ENCODE measurements around the gene TNMD. TPM values are rescaled to one million over a fixed set of nuclear protein-coding genes. Genes with fewer than 3 reads are reported as not detected.

TNMD gene
- total RNA-seq, 1 experiment from 2014 or later: not detected

DNA sequence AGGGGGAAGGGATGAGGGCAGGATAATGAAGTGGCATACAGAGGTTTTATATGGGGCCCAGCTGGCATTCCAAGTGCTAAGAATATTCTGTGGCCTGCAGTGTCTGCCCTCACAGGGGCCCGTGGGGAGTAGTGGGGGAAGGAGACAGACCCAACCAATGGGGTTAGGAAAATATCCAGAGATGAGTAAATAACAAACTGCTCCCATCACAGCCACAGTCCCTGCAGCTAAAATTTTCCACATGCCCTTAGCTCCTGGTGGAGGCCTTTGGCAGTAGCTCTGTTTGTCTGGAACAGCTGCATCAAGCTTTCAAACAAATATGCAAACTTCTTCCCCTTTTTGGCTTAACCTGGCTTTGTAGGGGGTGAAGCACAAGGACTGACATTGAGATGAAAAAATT lies 62.4 kb downstream of the TNMD start:
- peaks cover 61% of the 10 kb centered on the region for H3K4me1 ChIP-seq
- ChIA-PET POLR2A (interaction anchor here (1.0 kb wide), 1 partner anchor 10 kb away, joined by 3 read pairs; the partner anchor contains the start of gene TSPAN6), CTCF (no interaction called here)
- Mint-ChIP-seq H3K9me3 (ENCODE audit: unreplicated experiment) (no peaks in the 10 kb centered on the region), H3K4me3 (ENCODE audit: unreplicated experiment) (no peak overlapping the region), H3K36me3 (ENCODE audit: insufficient read depth, unreplicated experiment) (peaks cover 6% of the 10 kb centered on the region), H3K27ac (ENCODE audit: unreplicated experiment) (no peak overlapping the region), H3K4me1 (ENCODE audit: low read depth, unreplicated experiment) (peaks cover 24% of the 10 kb centered on the region), H3K27me3 (ENCODE audit: insufficient read depth, unreplicated experiment) (no peaks in the 10 kb centered on the region)
- H3K27me3 ChIP-seq (replicated peaks; ENCODE audit: control insufficient read depth, insufficient read depth, low read length): no peaks in the 10 kb centered on the region
- intact Hi-C loops (cut with micrococcal nuclease; ENCODE audit: unreplicated experiment): no loop called here
- BruUV-seq (replicated peaks): no TSS peak
- H3K36me3 ChIP-seq (ENCODE audit: control insufficient read depth, insufficient read depth, low read length): no peaks in the 10 kb centered on the region
- DNase-seq: no peak
- no peak overlapping the region for H3K4me3 ChIP-seq (ENCODE audit: low read depth, low read length)
- no peaks in the 10 kb centered on the region for H3K9me3 ChIP-seq
- TF ChIP-seq, protein P1, sequence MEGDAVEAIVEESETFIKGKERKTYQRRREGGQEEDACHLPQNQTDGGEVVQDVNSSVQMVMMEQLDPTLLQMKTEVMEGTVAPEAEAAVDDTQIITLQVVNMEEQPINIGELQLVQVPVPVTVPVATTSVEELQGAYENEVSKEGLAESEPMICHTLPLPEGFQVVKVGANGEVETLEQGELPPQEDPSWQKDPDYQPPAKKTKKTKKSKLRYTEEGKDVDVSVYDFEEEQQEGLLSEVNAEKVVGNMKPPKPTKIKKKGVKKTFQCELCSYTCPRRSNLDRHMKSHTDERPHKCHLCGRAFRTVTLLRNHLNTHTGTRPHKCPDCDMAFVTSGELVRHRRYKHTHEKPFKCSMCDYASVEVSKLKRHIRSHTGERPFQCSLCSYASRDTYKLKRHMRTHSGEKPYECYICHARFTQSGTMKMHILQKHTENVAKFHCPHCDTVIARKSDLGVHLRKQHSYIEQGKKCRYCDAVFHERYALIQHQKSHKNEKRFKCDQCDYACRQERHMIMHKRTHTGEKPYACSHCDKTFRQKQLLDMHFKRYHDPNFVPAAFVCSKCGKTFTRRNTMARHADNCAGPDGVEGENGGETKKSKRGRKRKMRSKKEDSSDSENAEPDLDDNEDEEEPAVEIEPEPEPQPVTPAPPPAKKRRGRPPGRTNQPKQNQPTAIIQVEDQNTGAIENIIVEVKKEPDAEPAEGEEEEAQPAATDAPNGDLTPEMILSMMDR (IDR thresholded peaks at IDR 0.05; ENCODE audit: insufficient read depth in 1 of 2, low read depth in 1 of 2, low read length in 1 of 2, severe bottlenecking in 1 of 2, unreplicated experiment in 1 of 2): no peak

DNA sequence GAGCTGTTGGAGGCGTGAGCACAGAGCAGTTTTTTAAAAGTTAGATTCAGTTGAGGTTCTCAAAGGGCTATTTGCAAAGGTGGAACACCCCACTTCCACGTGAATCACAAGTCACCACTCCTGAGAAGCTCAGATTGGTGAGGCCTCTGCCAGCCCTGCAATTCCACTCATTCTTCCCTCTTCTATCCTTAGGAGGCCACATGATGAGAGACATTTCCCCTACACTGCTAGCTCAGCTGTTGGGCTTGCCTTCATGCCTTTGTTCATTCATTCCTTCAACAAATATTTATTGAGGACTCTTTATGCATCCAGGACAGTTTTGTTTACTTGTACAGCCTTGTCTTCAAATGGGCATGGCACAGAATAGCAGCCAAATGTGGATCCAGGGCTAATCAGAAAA lies 63.0 kb downstream of the TNMD start:
- CTCF ChIA-PET: no interaction called here
- POLR2A ChIA-PET: interaction anchor here (1.0 kb wide), 1 partner anchor 11 kb away, joined by 3 read pairs; the partner anchor contains the start of gene TSPAN6
- Histone ChIP-seq H3K4me1 (peaks cover 57% of the 10 kb centered on the region), H3K9me3 (no peaks in the 10 kb centered on the region), H3K4me3 (ENCODE audit: low read depth, low read length) (no peak overlapping the region), H3K36me3 (ENCODE audit: control insufficient read depth, insufficient read depth, low read length) (no peaks in the 10 kb centered on the region), H3K27me3 (replicated peaks; ENCODE audit: control insufficient read depth, insufficient read depth, low read length) (no peaks in the 10 kb centered on the region)
- no peaks in the 10 kb centered on the region for H3K27me3 Mint-ChIP-seq (ENCODE audit: insufficient read depth, unreplicated experiment)
- H3K27ac Mint-ChIP-seq (ENCODE audit: unreplicated experiment): peak overlapping the region; percentile 97
- H3K36me3 Mint-ChIP-seq (ENCODE audit: insufficient read depth, unreplicated experiment): peaks cover 6% of the 10 kb centered on the region
- H3K9me3 Mint-ChIP-seq (ENCODE audit: unreplicated experiment): no peaks in the 10 kb centered on the region
- BruUV-seq (replicated peaks): no TSS peak
- no peak overlapping the region for H3K4me3 Mint-ChIP-seq (ENCODE audit: unreplicated experiment)
- no peak for DNase-seq
- intact Hi-C loops (cut with micrococcal nuclease; ENCODE audit: unreplicated experiment): no loop called here
- TF ChIP-seq, protein P1 (IDR thresholded peaks at IDR 0.05; ENCODE audit: insufficient read depth in 1 of 2, low read depth in 1 of 2, low read length in 1 of 2, severe bottlenecking in 1 of 2, unreplicated experiment in 1 of 2): no peak
- H3K4me1 Mint-ChIP-seq (ENCODE audit: low read depth, unreplicated experiment): peaks cover 25% of the 10 kb centered on the region

GRCh38 chrX:100648458-100649417 lies 64.0 kb downstream of the TNMD start:
- Mint-ChIP-seq H3K27ac (ENCODE audit: unreplicated experiment) (peak overlapping the region; percentile 97), H3K4me3 (ENCODE audit: unreplicated experiment) (peak overlapping the region; percentile 71), H3K9me3 (ENCODE audit: unreplicated experiment) (no peaks in the 10 kb centered on the region), H3K36me3 (ENCODE audit: insufficient read depth, unreplicated experiment) (peaks cover 6% of the 10 kb centered on the region), H3K27me3 (ENCODE audit: insufficient read depth, unreplicated experiment) (no peaks in the 10 kb centered on the region), H3K4me1 (ENCODE audit: low read depth, unreplicated experiment) (peaks cover 33% of the 10 kb centered on the region)
- Histone ChIP-seq H3K27me3 (replicated peaks; ENCODE audit: control insufficient read depth, insufficient read depth, low read length) (no peaks in the 10 kb centered on the region), H3K4me1 (peaks cover 56% of the 10 kb centered on the region), H3K4me3 (ENCODE audit: low read depth, low read length) (no peak overlapping the region), H3K9me3 (no peaks in the 10 kb centered on the region), H3K36me3 (ENCODE audit: control insufficient read depth, insufficient read depth, low read length) (no peaks in the 10 kb centered on the region)
- ChIA-PET POLR2A (interaction anchor here (1.1 to 2.1 kb wide), 3 partner anchors 10 to 34 kb away, joined by 3 to 12 read pairs (median 4); partner anchors contain the start of gene TSPAN6), CTCF (interaction anchor here (0.9 to 1.9 kb wide), 6 partner anchors 12 to 120 kb away, joined by 3 to 17 read pairs (median 6); partner anchors contain the start of gene TSPAN6)
- BruUV-seq (replicated peaks): TSS peak; percentile 92
- intact Hi-C loops (cut with micrococcal nuclease; ENCODE audit: unreplicated experiment): loop anchor here (1.0 kb wide), 2 partner anchors 12 to 33 kb away; partner anchors contain the start of gene TSPAN6
- DNase-seq: peak; percentile 39 to 43
- TF ChIP-seq, protein P1 (IDR thresholded peaks at IDR 0.05; ENCODE audit: insufficient read depth in 1 of 2, low read depth in 1 of 2, low read length in 1 of 2, severe bottlenecking in 1 of 2, unreplicated experiment in 1 of 2): no peak
